Measurements from ENCODE around the gene QRSL1.
"Not testable (repeated sequence)": the region's sequence is repeated elsewhere in the genome, so short reads cannot be mapped to it uniquely, and the experiment has no call there.

QRSL1 gene

GRCh38 chr6:106685833-106686232 is 56.5 kb downstream of the QRSL1 start:
- DNase-seq: no peak

GRCh38 chr6:106688177-106688951 is 59.0 kb downstream of the QRSL1 start:
- DNase-seq: no peak

- DNase-seq: no peak
Observed at GRCh38 chr6:106692112-106692818, 62.9 kb downstream of the QRSL1 start.

GRCh38 chr6:106692819-106693208 is 63.4 kb downstream of the QRSL1 start:
- no peak for DNase-seq

- no peak for DNase-seq
Observed at GRCh38 chr6:106693418-106693817, 64.0 kb downstream of the QRSL1 start.

GRCh38 chr6:106694343-106694742 is 65.0 kb downstream of the QRSL1 start:
- no peak for DNase-seq

GRCh38 chr6:106700581-106700980 is 71.2 kb downstream of the QRSL1 start:
- DNase-seq: no peak

GRCh38 chr6:106701201-106701600 is 71.8 kb downstream of the QRSL1 start:
- not testable (repeated sequence) for DNase-seq

- no peak for DNase-seq
Observed at GRCh38 chr6:106702046-106702445, 72.7 kb downstream of the QRSL1 start.

GRCh38 chr6:106702451-106703110 is 73.2 kb downstream of the QRSL1 start:
- no peak for DNase-seq

- no peak for DNase-seq
Observed at GRCh38 chr6:106704327-106704726, 74.9 kb downstream of the QRSL1 start.

GRCh38 chr6:106705156-106705555 is 75.8 kb downstream of the QRSL1 start:
- DNase-seq: no peak

- DNase-seq: no peak
Observed at GRCh38 chr6:106710580-106710979, 81.2 kb downstream of the QRSL1 start.

- no peak for DNase-seq
Observed at GRCh38 chr6:106714281-106714680, 84.9 kb downstream of the QRSL1 start.

GRCh38 chr6:106715922-106716321 is 86.5 kb downstream of the QRSL1 start:
- DNase-seq: no peak

GRCh38 chr6:106716966-106717365 is 87.6 kb downstream of the QRSL1 start:
- DNase-seq: no peak

Data from stimulated activated CD4-positive, alpha-beta T cell treated with anti-CD3 and anti-CD28 coated beads, Interleukin-15, amount 100 ng/mL, for 24 hours (primary cell).